ENCODE results near the gene POU4F3. TPM values are rescaled to one million over a fixed set of nuclear protein-coding genes. Genes with fewer than 3 reads are reported as not detected.

Gene POU4F3
- total and polyA plus RNA-seq, 2 of the 4 experiments (the other 2 are of a cell fraction) = 0.02 TPM; not detected in 1

- H4K8ac ChIP-seq (ENCODE audit: low read depth in 2 of 2, low read length in 2 of 2) = no peak overlapping the region
- no peak overlapping the region for H3K9ac ChIP-seq (ENCODE audit: low read depth, low read length)
- DNase-seq = no peak
- H3K4me3 ChIP-seq (ENCODE audit: insufficient read depth, low read depth, low read length) = no peak overlapping the region
- in situ Hi-C loops (cut with MboI; ENCODE audit: low sequenced_read_pairs) = no loop called here
- no peak overlapping the region for H3K4ac ChIP-seq (ENCODE audit: low read depth, low read length)
- no peak overlapping the region for H2AK9ac ChIP-seq (replicated peaks; ENCODE audit: low read depth, low read length, poor library complexity)
- H3K9me1 ChIP-seq (ENCODE audit: insufficient read depth, low read length) = no peaks in the 10 kb centered on the region
- 0% methylated on average over 2 of the region's 6 CpGs; no CpG with 5 or more reads in 1 of the 2 experiments for WGBS, 2 experiments (ENCODE audit: extremely low coverage in 2 of 2, insufficient read length in 1 of 2)
- H2BK15ac ChIP-seq (ENCODE audit: low read depth, low read length) = no peak overlapping the region
- H2AK5ac ChIP-seq (ENCODE audit: low read depth, low read length) = no peak overlapping the region
- ATAC-seq (ENCODE audit: low read depth) = no peak
- H3K18ac ChIP-seq (ENCODE audit: low read depth, low read length) = no peak overlapping the region
- no peak overlapping the region for H2BK120ac ChIP-seq (ENCODE audit: low read depth, low read length)
- H3K36me3 ChIP-seq (ENCODE audit: control insufficient read depth, insufficient read depth, low read length) = no peaks in the 10 kb centered on the region
- no peak overlapping the region for H3K56ac ChIP-seq (ENCODE audit: extremely low read depth, insufficient read depth, low read length)
- H3K79me1 ChIP-seq (ENCODE audit: low read depth in 1 of 2, low read length in 2 of 2) = no peaks in the 10 kb centered on the region
- no peak overlapping the region for H4K91ac ChIP-seq (ENCODE audit: insufficient read depth, low read depth, low read length)
- no TSS peak for BruUV-seq (replicated peaks)
- ChIA-PET CTCF (no interaction called here), POLR2A (ENCODE audit: unreplicated experiment) (no interaction called here)
- intact Hi-C loops (cut with micrococcal nuclease) = no loop called here
- no peak overlapping the region for H3K14ac ChIP-seq (replicated peaks; ENCODE audit: low read depth, low read length)
- H3K27ac ChIP-seq (ENCODE audit: insufficient read depth, low read length) = no peak overlapping the region
- dilution Hi-C loops (cut with HindIII; ENCODE audit: low sequenced_read_pairs, unreplicated experiment) = no loop called here
- no peak overlapping the region for H3K4me2 ChIP-seq (ENCODE audit: low read depth, low read length)
- no peaks in the 10 kb centered on the region; the same call in 1 of the 2 replicates for H3K9me3 ChIP-seq (ENCODE audit: control insufficient read depth, insufficient read depth, low read length)
- H3K23ac ChIP-seq (ENCODE audit: low read depth, low read length) = no peak overlapping the region
- no peak overlapping the region for H4K5ac ChIP-seq (ENCODE audit: low read depth, low read length)
- no peak for TF ChIP-seq MAFK (IDR thresholded peaks at IDR 0.05; ENCODE audit: low read depth, low read length)
- no peak for TF ChIP-seq CEBPB (IDR thresholded peaks at IDR 0.05; ENCODE audit: low read depth, low read length)
- no peak for TF ChIP-seq RAD21 (IDR thresholded peaks at IDR 0.05; ENCODE audit: low read length)
- no peak for TF ChIP-seq RFX5 (IDR thresholded peaks at IDR 0.05; ENCODE audit: low read depth, low read length)
- TF ChIP-seq NFE2L2 (IDR thresholded peaks at IDR 0.05; ENCODE audit: low read depth, low read length) = no peak
- no peak overlapping the region for H2BK5ac ChIP-seq (ENCODE audit: low read depth, low read length, poor library complexity, severe bottlenecking)
- no peaks in the 10 kb centered on the region for H3K4me1 ChIP-seq (ENCODE audit: control insufficient read depth, insufficient read depth, low read length)
- no peaks in the 10 kb centered on the region for H4K20me1 ChIP-seq (ENCODE audit: insufficient read depth, low read length)
- peaks cover 92% of the 10 kb centered on the region for H3K27me3 ChIP-seq (ENCODE audit: control insufficient read depth, insufficient read depth, low read length)
- no peak overlapping the region for H2BK20ac ChIP-seq (ENCODE audit: low read depth, low read length)
- H2AFZ ChIP-seq (replicated peaks; ENCODE audit: low read length, poor library complexity) = no peak overlapping the region
Measured at GRCh38 chr5:146341854-146342253, 3.2 kb downstream of the POU4F3 start.

All from IMR-90 (cell line).